ENCODE measurements around the gene KRTAP5-2.

The KRTAP5-2 gene

DNA sequence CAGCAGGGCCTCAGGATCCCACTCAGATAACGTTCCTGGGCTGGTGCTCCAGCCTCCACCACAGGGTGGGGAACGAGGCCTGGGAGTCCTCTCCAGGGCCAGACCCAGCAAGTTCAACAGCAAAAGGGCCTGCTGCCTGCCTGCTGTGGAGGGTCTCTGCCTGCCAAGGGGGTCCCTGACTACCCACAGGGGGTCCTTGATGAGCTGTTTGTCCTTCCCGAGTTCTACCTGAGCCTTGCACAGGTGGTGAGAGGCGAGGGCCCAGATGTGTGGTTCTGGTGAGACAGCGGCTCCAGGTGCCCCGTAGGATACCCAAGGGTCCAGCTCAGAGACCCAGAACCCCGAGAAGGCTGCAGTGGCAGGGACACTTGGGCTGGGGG, 30.4 kb downstream of the KRTAP5-2 start:
- no peak for DNase-seq (ENCODE audit: low read depth in 2 of 2)

- DNase-seq (ENCODE audit: low read depth in 2 of 2): no peak
Measured at GRCh38 chr11:1567052-1567720, 30.9 kb downstream of the KRTAP5-2 start.

GRCh38 chr11:1566381-1567051, 31.6 kb downstream of the KRTAP5-2 start:
- no peak for DNase-seq (ENCODE audit: low read depth in 2 of 2)

DNA sequence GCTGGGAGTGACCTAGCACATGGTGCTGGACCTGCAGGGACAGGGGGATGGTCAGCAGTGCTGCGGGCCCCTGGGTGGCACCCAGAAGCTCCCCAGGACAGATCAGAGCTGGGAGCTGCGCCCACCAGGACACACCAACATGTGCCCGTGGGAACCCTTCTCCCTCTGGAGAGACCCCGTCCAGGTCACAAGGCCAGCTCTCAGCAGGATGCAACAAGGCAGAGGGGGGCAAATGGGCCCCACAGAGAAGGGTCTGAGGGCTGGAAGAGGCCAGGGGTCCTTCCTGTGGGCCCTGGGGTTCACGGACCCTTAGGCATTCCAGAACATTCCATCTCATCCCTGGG, 32.2 kb downstream of the KRTAP5-2 start:
- DNase-seq (ENCODE audit: low read depth in 2 of 2): no peak

DNA sequence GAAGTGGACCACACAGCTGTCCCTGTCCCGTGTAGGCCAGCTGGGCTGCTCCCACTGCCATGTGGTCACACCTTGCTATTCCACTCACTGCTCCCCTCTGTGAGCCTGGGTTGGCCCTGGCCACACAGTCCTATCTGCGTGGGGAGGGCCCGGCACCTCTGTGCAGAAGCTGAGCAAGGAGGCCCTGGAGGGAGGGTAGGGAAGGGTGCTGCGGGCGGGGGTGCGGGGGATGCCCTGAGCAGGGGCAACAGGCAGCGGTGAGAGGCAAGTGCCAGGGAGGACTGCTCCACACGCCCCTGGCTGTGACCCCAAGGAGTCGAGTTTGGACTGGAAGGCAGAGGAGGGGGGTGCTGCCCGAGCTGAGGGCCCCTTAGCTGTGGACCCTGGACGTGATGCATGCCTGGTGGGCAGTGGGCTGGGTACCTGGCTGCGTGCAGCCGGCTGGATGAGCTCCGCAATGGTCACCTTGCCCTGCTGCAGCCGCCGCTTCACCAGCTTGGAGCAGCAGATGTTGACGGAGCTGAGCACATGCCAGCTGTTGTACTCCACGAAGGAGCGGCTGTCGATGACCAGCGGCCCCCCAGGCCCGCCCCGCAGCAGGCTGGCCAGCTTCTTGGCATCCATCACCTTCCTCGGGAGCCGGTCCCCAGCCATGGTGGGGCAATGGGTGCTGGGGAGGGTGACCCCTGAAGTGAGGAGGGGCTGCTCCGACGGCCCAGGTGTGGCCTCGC, 32.8 kb downstream of the KRTAP5-2 start:
- DNase-seq (ENCODE audit: low read depth in 2 of 2): no peak

- no peak for DNase-seq (ENCODE audit: low read depth in 2 of 2)
Measured at GRCh38 chr11:1564535-1565172, 33.4 kb downstream of the KRTAP5-2 start.

DNA sequence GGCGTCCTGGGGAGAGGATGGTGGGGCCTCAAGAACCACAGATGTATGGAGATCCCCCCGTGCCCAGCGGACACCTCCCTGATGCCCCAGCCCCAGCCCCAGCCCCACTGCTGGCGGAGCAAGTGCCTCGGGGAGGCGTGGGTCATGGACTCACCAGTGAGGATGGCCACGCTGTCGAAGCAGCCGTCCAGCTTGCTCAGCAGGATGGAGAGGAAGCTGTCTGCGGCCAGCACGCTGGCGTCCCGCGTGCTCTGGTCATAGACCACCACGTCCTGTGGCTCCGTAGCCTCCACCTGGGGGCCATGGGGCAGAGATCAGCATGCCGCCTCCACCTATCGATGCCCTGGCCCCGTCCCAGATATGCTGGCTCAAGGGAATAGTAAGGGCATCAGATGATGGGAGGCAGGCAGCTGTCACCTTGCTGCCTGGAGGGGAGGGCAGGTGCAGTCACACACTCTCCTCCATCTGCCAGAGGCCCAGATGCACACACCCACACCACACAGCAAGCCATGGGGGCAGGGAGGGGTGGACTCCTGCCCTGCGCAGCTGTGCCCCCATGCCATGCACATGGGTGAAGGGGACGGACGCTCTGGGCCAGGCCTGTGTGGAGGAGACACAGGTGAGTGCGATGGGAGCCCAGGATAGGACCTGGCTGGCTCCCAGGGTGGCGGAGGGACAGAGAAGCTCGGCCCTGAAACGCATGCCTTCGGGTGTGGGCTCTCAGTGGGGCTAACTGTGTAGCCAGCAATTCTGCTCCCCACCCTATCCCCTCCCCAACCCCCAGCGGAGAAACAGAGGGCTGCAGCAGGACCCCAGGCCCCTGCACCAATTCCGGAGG, 34.2 kb downstream of the KRTAP5-2 start:
- no peak for DNase-seq (ENCODE audit: low read depth in 2 of 2)

- no peak for DNase-seq (ENCODE audit: low read depth in 2 of 2)
Measured at GRCh38 chr11:1563149-1563638, 34.9 kb downstream of the KRTAP5-2 start.

DNA sequence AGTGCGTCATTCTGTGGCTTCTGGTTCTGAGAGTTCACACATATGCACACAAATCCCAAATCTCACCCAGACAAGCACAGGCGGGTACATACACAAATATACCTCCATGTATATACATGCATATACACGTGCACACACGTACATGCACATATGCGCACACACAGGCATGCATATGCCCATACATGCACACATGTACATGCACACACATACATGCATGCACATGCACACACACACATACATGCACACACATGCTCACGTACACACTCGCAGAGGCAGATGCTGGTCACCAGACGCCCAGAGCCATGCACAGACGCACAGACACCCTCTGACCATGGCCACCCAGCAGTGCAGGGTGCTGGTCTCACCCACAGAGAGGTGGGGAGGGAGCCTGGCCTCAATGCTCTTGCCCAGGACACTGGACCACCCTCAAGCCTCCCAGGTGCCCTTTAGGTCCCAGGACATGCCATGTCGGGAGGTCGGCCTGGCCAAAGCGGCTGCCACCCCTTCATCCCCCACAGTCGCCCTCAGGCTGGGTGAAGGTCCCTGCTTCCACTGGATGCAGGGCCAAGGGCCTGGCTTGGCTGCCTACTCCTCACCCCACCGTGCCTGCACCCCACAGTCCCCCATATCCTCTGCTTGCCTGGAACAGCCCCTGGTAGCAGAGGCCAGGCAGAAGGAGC, 35.5 kb downstream of the KRTAP5-2 start:
- DNase-seq (ENCODE audit: low read depth in 2 of 2): no peak

- DNase-seq (ENCODE audit: low read depth in 2 of 2): no peak
Measured at GRCh38 chr11:1561955-1562354, 36.1 kb downstream of the KRTAP5-2 start.

GRCh38 chr11:1561266-1561665, 36.8 kb downstream of the KRTAP5-2 start:
- DNase-seq (ENCODE audit: low read depth in 2 of 2): no peak

DNA sequence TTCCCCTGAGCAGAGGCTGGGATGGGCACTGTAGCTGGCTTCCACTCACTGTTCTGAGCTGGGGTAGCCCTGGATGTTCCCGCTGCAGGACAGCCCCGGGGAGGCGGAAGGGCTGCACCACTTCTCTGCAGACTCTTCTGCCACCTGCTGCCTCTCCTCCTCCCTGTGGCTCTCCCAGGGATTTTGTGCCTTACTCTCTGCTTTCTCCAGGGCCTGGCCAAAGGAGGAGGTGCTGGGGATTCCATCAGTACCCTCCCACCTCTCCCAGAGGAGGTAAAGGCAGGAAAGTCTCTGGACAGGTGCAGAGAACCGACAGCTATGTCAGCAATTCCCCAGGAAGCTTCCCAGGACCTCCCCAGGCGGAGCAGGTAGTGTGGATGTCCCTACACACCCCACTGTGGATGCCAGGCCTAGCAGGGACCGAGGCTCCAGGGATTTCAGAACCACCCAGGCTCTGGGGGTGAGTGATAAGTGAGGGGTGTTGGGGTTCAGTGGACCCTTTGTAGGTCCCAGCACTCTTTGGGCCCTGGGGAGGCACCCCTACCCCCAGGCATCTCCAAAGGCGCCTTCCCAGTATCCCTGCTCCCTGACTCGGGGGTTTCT, 37.3 kb downstream of the KRTAP5-2 start:
- no peak for DNase-seq (ENCODE audit: low read depth in 2 of 2)

DNA sequence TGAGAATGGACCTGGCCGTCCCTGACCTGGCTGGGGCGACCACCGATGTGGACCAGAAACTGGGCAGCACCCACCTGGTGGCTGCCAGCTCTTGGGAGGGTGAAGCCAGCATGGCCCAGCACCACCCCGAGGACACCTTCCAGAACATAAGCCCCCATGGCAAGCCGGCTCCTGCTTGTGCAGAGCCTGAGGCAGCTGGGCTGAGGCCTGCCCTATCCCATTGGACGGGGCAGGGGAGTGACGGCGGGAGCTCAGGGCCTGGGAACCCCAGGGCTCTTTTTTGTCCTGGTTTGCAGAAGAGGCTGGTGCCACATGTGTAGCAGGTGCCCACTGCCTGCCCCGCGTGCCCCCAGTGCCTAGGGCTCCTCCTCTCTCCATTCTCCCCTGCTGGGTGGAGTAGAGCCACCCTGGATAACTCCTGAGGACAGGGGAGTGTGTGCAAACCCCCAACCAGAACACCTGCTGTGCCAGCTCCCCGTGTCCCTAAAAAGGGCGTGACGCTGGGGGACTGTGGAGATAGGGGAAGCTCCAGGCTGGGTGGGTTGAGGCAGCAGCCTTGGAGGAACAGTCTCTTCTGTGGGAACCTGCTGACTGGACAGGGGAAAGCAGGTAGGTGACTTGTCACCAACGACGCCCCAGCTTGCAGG, 38.0 kb downstream of the KRTAP5-2 start:
- DNase-seq (ENCODE audit: low read depth in 2 of 2): no peak

DNA sequence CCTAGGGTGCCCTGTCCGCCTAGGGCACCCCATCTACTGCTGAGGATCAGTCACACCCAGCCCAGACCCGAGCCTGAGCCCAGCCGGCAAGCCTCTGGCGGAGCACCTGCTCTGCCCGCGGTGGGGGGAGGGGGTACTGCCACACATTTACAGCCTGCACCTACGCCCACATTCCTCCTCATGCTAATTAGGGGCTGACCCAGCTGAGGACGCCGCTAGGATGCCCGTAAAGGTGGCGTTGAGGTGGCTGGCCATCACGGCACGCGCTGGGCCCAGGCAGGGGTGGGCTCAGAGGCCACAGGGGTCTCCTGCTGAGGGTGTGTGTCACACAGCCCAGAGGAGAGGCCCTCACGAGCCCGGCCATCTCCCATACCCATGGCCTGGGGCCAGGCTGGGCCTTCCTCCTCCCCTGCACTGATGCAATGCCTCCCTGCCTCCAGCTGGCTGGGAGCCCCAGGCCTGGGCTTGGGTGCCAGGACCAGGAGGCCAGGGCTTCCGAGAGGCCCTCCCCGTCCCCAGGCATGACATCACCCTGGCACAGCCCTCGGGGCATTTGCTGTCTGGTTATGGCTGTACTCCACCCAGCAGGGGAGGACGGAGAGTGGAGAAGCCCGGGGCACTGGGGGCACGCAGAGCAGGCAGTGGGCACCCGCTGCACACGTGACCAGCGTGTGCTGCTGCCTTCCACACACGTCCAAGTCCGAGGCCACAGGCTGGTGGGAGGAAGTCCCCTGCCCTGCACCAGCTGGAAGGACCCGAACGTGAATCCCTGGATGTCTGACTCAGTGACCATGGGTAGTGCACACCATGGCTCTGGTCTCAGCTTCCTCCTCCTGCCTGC, 38.8 kb downstream of the KRTAP5-2 start:
- no peak for DNase-seq (ENCODE audit: low read depth in 2 of 2)

- DNase-seq (ENCODE audit: low read depth in 2 of 2): no peak
Measured at GRCh38 chr11:1558775-1559110, 39.4 kb downstream of the KRTAP5-2 start.

GRCh38 chr11:1557904-1558774, 40.0 kb downstream of the KRTAP5-2 start:
- no peak for DNase-seq (ENCODE audit: low read depth in 2 of 2)

DNA sequence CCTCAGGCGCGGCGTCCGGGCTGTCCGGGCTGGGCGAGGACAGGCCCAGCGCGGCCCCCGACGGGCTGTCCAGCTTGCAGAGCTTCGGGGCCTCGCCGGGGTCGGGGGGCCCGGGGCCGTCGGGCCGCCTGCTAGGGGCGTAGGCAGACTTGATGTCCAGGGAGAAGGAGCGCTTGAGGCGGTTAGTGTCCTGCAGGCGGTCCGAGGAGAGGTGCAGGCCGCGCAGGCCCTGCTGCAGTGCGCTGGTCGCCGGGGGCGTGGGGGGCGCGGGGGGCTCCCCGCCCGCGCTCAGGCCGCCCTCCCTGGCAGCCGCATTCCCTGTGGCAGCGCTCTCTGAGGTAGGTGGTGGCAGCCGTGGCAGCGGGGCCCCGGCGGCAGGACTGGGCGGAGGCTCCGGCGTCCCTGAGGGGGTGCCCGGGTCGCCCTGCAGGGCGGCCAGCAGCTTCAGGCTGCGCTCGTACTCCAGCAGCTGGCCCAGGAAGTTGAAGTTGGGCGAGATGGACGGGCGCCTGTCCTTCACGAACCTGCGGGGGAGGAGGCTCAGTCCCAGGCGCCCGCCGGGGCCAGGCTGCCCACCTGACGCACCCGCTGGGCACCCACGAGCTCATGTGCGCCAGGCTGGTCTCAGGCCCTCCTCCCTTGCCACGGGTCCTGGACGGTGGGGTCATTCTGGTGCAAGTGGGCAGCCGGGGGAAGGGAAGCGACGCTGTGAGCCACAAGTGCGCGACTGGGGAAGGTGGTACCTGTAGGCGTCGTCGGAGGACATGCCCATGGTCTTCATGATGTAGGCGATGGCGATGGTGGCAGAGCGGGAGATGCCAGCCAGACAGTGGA, 40.8 kb downstream of the KRTAP5-2 start:
- DNase-seq (ENCODE audit: low read depth in 2 of 2): no peak

All from stimulated activated CD8-positive, alpha-beta memory T cell treated with anti-CD3 and anti-CD28 coated beads, Interleukin-15, amount 100 ng/mL, for 48 hours (primary cell).